ENCODE measurements around the gene SLC6A13.
"Not testable (repeated sequence)": the region's sequence is repeated elsewhere in the genome, so short reads cannot be mapped to it uniquely, and the experiment has no call there.

The SLC6A13 gene

GRCh38 chr12:263574-263973 is 938 bp upstream of the SLC6A13 start:
- no peak for DNase-seq

GRCh38 chr12:262113-262512 is 523 bp downstream of the SLC6A13 start:
- DNase-seq: no peak

DNA sequence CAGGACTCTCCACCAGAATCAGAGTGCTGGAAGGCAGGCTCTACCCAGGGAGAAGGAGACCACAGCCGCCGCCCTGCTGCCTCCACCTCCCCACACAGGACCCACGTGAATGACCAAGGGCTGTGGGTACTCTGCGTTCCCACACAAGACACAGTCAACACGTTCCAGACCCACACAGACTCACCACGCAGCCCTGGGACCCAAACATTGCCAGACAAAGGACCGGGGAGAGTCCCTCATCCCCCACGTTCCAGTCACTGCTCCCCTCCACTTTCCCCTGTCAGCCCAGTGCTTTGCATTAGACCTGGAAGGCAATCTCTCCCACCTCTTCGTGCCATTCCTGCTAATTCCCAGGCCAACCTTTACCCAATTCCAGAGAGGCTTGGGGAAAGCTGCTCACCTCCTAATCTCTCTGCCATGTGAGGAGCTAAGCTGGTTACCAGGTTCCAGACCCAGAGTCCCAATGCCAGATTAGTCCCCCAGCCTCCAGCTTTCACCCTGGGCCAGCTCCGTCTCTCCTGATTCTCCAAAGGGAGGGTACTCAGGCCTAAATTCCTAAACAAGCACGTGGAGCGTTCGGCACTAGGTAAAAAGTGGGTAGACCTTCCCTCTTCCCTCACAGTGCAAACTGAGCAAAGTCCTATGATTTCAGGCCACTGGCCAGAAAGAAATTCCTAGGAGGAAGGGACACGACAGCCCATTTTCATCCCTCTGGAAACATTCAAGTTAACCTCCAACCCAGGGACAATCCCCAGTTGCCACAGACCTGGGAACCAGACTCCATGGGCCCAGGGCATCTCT is 4.9 kb downstream of the SLC6A13 start:
- DNase-seq: no peak

GRCh38 chr12:256958-257357 is 5.7 kb downstream of the SLC6A13 start:
- no peak for DNase-seq

DNA sequence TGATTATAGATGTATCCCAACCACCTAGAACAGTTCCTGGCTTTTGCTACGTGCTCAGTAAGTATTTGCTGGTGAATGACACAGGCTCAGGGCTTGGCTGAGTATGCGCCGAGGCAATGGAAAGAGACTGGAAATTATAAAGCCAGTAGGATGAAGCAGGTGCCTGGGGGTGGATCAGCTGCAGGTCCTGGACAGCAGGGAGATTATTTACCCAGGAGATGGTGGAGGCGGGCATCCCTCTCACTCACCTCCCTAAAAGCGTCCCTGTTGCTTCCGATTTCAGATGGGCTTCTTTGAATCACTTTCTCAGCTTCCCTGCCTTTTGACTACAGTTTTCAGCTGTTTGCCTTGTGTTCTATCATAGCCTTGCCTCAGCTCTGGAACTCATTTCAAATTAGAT is 6.4 kb downstream of the SLC6A13 start:
- no peak for DNase-seq

DNA sequence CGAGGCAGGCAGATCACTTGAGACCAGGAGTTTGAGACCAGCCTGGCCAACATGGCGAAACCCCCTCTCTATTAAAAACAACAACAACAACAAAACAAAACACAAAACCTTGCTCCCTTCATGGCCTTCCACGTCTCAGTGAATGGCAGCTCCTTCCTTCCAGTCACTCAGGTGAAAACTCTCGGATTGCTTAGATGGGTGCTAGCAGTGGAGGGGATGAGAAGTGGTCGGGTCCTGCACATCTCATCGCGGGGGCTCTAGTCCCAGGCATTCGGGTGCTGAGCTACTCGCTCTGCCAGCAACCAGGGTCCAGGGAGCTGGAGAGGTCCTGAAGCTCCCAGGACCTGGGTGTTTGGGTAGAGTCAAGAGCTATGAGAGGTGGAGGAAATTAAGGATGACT is 7.7 kb downstream of the SLC6A13 start:
- DNase-seq: no peak

- DNase-seq: no peak
Measured at GRCh38 chr12:254039-254438, 8.6 kb downstream of the SLC6A13 start.

- no peak for DNase-seq
Measured at GRCh38 chr12:253116-253831, 9.4 kb downstream of the SLC6A13 start.

DNA sequence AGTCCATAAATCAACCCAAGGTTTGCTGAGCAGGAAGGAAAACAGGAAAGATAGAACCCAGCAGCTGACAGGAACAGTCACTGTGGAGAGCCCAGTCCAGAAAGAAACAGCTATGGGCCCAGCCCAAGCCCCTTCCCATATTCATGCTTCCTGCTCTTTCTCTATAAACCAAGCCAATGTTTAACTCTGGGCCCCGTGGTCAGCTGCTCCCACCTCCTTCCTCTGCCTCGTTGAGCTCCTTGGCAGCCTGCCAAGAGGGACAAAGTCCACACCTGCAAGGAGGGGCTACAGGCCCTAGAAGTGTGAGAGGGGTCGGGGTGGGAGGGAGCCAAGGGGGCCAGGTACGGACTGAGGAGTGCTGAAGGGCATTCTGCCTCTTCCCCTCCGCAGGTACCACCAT is 10.0 kb downstream of the SLC6A13 start:
- no peak for DNase-seq

GRCh38 chr12:247271-247670 is 15.4 kb downstream of the SLC6A13 start:
- no peak for DNase-seq

- no peak for DNase-seq
Measured at GRCh38 chr12:243381-243780, 19.3 kb downstream of the SLC6A13 start.

DNA sequence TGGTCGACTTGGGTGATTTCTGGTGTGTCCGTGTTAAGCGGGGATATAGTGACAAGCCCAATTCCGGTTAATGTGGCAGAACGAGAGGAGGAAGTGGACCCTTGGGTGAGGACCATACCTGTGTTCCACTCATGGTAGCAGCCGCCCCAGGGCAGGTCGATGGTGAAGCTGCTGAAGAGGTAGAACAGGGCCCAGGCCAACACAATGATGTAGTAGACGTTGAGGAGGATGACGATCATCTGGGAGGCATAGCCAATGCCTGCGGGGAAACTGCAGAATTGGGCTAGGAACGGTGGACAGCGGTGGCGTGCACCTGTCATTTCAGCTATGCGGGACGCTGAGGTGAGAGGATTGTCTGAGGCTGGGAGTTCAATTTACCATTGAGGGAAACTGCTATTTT is 20.1 kb downstream of the SLC6A13 start:
- DNase-seq: no peak

GRCh38 chr12:241266-241665 is 21.4 kb downstream of the SLC6A13 start:
- no peak for DNase-seq

DNA sequence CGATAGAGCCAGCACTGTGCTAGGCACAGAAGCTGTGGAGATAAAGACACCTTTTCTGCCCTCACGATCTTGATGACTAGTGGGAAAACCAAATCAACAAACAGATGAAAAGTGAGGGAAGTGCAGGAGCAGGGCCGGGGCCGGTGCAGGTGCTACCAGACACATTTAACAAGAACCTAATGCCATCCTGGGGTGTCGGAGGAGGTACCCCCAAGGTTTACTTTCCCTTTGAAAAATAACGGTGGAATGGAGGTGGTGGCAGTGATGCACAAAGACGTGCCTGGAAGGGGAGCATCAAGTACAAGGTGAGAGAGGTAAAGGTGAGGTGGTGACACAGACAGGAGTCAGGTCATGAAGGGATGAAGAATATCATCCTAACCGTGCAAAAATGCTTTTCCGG is 22.1 kb downstream of the SLC6A13 start:
- no peak for DNase-seq

DNA sequence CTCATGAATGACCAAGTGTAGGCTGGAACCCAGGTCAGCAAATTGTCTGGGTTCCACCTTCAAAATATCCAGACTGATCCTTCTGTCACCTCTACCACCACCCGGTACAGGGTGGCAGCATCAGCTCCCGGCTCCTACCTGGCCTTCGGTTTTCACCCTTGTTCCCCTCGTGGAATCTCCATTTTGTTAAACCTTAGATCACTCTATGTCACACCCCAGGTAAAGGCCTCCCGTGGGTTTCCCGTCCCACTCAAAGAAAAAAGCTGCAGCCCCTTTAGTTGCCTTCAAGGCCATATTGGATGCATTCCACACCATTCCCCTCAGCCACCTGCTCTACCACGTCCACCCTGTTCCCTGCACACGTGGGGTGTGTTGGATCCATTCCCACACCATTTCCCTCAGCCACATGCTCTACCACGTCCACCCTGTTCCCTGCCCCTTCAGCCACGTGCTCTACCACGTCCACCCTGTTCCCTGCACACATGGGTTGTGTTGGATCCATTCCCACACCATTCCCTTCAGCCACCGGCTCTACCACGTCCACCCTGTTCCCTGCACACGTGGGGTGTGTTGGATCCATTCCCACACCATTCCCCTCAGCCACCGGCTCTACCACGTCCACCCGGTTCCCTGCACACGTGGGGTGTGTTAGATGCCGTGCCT is 23.8 kb downstream of the SLC6A13 start:
- DNase-seq: no peak

DNA sequence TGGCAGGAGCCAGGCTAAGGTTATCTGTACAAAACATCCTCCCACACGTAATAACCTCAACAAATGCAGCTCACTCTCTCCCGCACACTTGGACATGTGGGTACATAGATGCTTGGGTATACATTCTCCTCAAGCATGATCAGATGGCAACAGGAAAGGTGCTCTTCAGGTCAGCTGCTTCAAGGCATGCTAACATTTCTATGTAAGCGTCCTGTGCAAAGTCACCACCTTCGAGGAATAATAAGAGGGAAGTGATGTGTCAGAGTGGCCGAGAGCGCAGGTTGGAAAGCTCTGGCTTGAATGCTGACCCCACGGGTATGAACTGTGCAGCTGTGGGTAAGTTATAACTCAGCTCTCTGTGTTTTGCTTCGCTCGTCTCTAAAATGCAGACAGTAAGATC is 24.5 kb downstream of the SLC6A13 start:
- no peak for DNase-seq

GRCh38 chr12:237026-237815 is 25.4 kb downstream of the SLC6A13 start:
- no peak for DNase-seq

- DNase-seq: no peak
Measured at GRCh38 chr12:236445-236844, 26.2 kb downstream of the SLC6A13 start.

DNA sequence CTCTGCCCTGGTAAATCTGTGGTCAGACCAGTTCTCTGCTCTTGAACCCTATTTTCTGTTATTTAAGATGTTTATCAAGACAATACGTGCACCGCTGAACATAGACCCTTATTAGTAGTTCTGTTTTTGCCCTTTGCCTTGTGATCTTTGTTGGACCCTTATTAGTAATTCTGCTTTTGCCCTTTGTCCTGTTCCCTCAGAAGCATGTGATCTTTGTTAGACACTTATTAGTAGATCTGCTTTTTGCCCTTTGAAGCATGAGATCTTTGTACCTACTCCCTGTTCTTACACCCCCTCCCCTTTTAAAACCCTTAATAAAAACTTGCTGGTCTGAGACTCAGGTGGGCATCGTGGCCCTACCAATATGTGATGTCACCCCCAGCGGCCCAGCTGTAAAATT is 26.7 kb downstream of the SLC6A13 start:
- DNase-seq: not testable (repeated sequence)

GRCh38 chr12:234891-235415 is 27.7 kb downstream of the SLC6A13 start:
- no peak for DNase-seq

DNA sequence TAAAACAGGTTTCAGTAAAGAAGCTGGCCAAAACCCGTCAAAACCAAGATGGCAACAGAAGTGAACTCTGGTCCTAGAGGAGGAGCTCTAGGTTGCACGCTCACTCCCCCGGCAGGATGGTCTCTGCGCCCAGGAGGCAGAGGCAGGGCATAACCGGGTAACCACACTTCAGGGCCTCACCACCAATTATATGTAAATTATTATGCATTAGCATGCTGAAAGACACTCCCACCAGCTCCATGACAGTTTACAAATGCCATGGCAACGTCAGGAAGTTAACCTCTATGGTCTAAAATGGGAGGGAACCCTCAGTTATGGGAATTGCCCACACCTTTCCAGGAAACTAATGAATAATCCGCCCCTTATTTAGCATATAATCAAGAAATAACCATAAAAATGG is 28.6 kb downstream of the SLC6A13 start:
- no peak for DNase-seq

GRCh38 chr12:233615-233968 is 29.0 kb downstream of the SLC6A13 start:
- DNase-seq: no peak
